ENCODE results near the gene RBM6.
A peak's percentile ranks its signal among the peaks of the same experiment; 100 is the strongest.
"Not testable (repeated sequence)": the region's sequence is repeated elsewhere in the genome, so short reads cannot be mapped to it uniquely, and the experiment has no call there.

RBM6 gene

DNA sequence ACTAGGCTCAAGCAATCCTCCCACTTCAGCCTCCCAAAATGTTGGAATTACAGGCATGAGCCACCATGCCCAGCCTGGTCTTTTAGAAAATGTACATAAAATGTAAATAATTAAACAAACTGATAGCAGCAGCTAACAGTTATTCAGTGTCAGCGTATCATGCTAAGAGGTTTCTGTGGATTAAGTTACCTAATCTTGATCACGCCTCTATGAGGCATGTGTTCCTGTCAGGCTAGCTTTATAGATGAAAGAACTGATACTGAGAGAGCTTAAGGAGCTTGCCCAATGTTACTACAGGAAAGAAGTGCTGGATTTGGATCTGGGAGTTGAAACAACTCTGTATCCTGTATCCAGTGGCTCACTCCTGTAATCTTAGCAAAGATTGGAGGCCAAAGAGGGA, 25.0 kb upstream of the RBM6 start:
- no peak for DNase-seq (ENCODE audit: low read depth)

DNA sequence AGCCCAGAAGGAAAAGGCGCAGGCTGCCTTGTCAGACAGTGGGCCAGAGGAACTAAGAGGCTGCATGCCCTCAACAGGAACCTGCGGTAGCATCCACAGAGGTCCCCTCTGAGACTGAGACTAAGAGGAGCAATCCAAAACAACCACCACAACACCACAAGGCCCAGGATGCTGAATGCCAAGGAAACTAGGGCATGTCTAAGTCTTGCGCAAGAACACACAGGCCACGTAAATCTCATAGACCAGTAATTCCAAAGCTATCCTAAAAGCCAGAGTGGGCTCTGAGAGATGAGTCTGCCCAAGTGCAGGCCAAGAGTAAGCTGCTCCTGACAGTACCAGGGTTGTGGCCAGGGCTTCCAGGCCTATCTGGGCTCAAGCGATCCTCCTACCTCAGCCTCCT, 23.3 kb upstream of the RBM6 start:
- DNase-seq (ENCODE audit: low read depth) = no peak

DNA sequence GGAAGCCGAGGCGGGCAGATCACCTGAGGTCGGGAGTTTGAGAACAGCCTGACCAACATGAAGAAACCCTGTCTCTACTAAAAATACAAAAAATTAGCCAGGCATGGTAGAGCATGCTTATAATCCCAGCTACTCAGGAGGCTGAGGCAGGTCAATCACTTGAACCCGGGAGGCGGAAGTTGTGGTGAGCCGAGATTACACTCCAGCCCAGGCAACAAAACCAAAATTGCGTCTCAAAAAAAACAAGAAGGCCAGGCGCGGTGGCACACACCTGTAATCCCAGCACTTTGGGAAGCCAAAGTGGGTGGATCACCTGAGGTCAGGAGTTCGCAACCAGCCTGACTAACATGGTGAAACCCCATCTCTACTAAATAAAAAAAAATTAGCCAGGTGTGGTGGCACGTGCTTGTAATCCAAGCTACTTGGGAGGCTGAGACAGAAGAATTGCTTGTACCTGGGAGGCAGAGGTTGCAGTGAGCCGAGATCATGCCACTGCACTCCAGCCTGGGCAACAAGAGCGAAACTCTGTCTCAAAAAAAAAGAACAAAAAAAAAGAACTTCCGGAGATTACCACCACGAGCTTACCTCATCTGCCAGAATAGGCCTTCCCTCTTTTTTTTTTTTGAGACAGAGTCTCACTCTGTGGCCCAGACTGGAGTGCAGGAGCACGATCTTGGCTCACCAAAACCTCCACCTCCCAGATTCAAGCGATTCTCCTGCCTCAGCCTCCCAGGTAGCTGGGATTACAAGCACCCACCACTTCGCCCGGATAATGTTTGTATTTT, 22.0 kb upstream of the RBM6 start:
- not testable (repeated sequence) for DNase-seq (ENCODE audit: low read depth)

DNA sequence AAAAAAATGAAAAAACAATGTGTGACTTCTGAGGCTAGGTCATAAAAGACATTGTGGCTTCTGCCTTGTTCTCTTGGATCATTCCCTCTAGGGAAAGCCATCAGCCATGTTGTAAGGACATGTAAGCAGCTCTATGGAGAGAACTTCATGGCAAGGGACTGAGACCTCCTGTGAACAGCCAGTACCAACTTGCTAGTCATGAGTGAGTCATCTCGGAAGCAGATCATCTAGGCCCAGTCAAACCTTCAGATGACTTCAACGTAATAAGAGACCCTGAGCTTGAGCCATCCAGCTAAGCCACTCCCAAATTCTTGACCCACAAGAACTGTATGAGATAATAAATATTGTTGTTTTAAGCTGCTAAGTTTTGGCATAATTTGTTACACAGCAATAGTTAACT, 15.3 kb upstream of the RBM6 start:
- DNase-seq (ENCODE audit: low read depth) = no peak

DNA sequence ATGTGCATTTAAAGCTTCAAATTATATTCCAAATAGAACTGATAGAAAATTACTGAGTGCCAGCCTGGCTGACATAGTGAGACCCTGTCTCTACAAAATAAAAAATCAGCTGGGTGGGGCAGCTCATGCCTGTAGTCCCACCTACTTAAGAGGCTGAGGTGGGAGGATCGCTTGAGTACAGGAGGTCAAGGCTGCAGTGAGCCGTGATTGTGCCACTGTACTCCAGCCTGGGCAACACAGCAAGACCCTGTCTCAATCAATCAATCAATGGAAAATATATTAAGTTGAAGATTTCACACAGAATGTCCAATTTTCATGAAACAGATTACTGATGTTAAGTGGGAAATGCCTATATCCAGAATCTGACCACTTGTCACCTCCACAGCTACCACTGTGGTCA, 14.5 kb upstream of the RBM6 start:
- no peak for DNase-seq (ENCODE audit: low read depth)

DNA sequence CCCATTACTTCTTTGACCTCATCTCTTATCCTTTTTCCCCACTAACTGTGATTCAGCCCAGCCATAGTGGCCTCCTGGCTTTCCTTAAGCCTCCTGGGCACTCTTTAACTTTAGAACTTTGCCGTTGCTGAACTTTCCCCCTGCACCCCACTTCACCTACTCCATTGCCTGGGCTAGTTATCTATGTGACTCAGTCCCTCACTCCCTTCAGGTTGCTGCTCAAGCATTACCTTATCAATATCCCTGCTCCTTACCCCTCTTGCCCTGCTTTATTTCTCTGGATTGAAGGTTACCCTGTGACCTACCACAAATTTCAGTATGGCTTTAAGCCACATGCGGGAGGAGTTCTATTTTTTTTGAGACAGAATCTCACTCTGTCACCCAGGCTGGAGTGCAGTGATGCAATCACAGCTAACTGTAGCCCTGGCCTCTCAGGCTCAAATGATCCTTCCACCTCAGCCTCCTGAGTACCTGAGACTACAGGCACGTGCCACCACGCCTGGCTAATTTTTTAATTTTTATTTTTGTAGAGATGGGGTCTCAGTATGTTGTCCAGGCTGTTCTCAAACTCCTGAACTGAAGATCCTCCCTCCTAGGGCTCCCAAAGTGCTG, 13.7 kb upstream of the RBM6 start:
- no peak for DNase-seq (ENCODE audit: low read depth)

DNA sequence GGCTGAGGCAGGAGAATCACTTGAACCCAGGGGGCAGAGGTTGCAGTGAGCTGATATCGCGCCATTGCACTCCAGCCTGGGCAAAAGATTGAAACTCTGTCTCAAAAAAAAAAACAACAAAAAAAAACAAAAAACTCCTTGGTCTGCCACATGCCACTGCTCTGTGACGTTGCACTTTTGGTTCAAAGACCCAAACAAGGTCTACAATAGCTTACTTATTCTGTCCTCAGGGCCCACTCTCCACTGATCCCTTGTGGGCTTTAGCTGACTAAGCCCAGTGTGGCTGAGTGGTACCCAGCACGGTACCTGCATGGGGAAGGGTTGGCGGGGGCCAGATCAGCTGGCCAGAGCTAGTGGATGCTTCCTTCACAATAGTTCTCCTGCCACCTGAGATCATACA, 12.2 kb upstream of the RBM6 start:
- no peak for DNase-seq (ENCODE audit: low read depth)

DNA sequence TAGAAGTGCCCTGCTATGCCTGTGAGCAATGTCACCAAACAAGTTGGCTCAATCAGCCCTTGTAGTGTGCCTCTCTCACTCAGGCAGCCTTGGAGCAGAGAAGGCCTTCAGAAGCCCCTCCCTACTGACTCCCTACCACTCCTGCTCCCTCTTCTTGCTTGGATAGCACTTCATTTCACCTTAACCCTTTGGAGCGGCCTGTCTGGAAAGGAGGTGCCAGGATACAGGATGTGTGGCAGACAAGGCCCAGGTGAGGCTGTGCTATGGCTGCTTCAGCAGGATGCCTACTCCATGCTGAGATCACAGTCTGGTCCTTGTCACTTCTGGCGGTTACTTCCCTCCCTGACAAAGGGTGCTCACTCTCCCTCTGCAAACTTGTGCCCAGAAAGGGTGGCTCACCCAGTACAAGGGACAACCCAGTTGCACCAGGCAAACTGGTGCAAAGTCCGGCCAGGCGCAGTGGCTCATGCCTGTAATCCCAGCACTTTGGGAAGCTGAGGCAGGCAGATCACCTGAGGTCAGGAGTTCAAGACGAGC, 11.4 kb upstream of the RBM6 start:
- no peak for DNase-seq (ENCODE audit: low read depth)

DNA sequence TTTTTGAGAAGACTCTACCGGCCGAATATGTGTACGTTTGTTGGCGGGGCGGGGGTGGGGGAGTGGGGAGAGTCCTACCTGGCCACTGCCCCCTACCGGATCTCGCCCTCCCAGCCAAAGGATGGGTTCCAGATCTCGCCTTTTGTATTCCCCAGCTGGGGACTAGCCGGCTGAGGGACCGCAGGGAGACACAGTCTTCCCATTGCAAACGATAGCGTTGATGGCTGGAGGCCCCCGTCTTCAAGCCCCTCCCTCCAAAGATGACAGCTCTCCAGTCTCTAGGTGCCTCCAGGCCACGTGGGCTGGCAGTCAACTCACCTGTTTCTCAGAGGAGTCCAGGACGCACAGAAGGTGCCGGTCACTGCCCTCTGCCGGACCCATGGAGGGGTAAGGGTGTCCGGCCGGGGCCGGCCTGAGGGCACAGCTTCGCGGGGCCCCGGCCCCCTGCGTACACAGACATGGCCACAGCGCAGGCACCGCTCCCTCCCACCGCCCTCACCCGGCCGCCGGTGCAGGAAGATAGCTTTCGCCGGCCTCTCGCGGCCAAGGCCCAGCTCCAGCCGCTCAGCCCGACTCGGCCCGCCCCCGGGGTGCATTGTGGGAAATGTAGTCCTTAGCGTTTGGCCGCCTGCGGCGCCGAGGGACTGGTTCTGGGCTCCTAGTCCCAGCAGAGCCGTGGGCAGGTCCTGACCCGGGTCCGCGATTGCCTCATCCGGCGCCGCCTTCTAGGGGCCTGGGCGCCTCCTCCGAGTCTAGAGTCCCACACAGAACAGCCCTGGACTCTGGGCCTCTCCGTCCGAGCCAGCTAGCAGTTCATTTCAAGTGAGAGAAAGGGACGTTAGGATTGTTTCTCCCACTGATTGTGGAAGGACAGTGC, 10.4 kb upstream of the RBM6 start, which contains the start of gene MON1A:
TSS of gene MON1A (minus strand) at position 521 of the 877 bp plus-strand sequence. CDS start 16,465 bp downstream, outside the sequence.
- peak; percentile 81 for DNase-seq (ENCODE audit: low read depth)

DNA sequence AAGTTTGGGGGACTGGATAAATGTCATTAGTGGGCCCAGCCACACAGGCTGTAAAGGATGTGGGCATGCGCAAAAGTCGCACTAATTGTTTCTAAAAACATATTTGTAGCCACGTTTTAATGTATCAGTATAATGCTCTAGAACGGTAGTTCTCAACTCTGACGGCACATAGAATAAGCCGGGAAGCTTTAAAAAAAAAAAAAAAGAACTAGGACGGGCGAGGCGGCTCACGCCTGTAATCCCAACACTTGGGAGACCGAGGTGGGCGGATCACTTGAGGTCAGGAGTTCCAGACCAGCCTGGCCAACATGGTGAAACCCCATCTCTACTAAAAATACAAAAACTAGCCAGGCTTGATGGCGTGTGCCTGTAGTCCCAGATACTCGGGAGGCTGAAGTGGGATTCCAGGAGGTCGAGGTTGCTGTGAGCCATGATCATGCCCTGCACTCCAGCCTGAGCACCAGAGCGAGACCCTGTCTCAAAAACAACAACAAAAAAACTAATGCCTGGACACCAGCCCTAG, 9.7 kb upstream of the RBM6 start:
- no peak for DNase-seq (ENCODE audit: low read depth)

DNA sequence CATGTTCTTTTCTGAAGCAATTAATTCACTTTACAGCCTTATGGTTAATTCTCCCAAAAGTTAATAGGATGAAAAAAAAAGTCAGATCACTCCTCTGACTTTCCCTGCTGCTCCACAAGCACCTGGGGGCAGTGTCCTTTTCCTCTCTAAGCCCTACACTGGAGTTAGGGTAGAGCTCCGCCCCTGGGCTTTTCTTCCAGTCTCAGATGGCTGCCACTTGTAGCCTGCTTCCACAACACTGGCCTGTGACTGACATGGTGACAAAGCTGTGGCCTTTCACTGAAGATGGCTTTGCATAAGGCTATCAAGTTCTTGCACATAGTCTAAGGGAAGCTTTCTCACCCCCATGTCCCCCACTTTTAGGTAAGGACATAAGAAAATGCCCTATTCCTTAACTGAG, 9.0 kb upstream of the RBM6 start:
- DNase-seq (ENCODE audit: low read depth) = no peak

DNA sequence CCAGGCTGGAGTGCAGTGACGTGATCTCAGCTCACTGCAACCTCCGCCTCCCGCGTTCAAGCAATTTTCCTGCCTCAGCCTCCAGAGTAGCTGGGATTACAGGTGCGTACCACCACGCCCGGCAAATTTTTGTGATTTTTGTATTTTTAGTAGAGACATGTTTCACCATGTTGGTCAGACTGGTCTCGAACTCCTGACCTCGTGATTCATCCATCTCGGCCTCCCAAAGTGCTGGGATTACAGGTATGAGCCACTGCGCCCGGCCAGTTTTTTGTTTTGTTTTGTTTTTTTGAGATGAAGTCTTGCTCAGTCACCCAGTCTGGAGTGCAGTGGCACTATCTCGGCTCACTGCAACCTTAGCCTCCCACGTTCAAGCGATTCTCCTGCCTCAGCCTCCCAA, 7.7 kb upstream of the RBM6 start:
- not testable (repeated sequence) for DNase-seq (ENCODE audit: low read depth)

DNA sequence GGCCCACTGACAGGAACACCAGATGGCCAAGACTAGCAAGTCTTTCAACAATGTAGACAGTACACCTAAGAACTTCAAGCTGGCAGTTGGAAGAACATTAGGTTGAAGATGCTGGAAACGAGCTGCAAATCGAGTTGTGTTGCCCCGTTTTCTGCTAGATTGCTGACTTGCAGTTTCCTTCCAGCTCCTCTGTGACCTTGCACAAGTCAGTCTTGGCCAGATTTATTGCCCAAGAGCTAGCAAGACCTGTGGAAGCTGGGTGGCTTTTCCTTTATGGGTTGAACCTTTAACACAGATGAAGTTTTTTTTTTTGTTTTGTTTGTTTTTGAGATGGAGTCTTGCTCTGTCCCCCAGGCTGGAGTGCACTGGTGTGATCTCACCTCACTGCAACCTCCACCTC, 2.9 kb upstream of the RBM6 start:
- no peak for DNase-seq (ENCODE audit: low read depth)

DNA sequence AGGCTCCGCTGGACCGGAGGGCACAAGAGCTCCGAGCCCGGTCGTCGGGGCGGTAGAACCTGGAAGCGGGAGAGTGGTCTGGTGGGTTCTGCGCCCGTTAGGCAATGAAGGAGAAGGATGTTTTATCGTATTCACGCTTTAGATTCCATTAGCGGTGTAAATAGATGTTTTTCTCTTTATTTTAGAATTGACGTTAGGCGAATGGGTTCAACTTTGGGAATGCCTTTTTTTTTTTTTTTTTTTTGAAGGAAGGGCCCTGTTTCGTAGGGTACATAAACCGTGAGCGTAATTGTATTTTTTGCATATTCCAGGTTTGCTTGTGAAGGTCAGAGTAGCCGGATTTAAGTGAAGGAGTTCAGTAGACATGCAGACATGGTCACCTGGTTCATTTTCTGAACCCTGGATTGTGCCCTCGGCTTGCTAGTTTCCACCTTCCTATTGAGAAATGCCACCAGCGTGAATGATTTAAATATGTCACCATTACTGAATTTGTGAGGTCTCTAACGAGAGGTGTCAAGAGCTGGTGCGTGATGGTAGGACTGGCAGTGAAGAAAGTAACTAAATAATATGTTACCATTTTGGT, 808 bp downstream of the RBM6 start:
- no peak for DNase-seq (ENCODE audit: low read depth)

DNA sequence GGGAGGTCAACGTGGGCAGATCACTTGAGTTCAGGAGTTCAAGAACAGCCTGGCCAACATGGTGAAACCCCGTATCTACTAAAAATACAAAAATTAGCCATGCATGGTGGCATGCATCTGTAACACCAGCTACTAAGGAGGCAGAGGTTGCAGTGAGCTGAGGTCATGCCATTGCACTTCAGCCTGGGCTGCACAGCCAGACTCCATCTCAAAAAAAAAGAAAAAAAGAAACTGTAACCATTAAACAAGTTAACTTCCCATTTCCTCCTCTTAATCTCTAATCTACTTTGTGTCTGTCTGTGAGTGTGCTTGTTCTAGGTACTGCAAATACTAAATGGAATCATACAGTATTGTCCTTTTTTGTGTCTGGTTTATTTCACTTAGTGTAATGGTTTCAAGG, 2.7 kb downstream of the RBM6 start:
- DNase-seq (ENCODE audit: low read depth) = no peak

DNA sequence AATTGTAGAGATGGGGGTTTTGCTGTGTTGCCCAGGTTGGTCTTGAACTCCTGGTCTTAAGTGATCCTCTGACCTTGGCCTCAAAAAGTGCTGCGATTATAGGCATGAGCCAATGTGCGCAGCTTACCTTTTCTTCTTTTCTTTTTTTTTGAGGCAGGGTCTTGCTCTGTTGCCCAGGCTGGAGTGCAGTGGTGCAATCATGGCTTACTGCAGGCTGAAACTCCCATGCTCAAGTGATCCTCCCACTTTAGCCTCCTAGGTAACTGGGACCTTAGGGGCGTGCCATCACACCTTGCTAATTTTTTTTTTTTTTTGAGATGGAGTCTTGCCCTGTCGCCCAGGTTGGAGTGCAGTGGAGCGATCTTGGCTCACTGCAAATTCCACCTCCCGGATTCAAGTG, 13.0 kb downstream of the RBM6 start:
- DNase-seq (ENCODE audit: low read depth) = no peak

DNA sequence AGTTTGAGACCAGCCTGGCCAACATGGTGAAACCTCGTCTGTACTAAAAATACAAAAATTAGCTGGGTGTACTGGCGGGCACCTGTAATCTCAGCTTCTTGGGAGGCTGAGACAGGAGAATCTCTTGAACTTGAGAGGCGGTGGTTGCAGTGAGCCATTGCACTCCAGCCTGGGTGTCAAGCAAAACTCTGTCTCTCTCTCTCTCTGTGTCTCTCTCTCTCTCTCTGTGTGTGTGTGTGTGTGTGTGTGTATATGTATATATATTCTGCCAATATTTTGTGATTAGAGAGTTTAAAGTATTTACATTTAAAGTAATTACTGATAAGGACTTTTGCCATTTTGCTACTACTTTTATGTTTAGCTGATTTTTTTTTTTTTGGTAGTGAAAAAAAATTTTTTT, 15.7 kb downstream of the RBM6 start:
- DNase-seq (ENCODE audit: low read depth) = no peak

DNA sequence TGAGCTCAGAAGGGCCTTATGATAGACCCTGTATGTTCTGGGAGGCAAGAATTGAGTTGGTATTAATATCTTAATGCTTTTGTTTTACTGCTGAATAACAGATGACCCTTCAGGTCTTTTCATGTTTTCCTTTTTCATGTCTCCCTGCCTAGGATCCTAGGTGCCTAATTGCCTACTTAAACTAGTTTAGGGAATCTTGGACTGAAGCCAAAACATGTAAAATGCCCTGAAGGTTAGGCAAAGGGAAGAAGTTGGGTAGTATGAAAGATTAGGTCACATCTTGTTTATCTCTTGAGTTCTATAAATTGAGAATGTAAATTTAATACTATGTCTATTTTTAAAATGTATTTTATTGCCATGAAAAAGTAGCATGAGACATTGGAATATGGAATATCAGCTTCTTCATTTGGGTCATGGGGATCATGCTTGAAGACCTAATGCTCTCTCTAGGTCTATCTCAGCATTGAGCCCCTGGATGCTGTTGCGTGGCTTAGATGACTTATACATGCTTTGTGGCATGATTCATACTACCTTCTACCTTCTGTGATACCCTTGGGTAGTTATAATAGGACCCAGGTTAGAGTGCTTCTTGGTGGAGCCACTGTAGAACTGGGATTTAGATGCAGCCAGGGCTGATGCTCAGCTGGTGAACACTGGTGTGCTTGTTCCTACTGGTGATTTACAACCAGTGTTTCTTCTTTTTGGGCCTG, 26.4 kb downstream of the RBM6 start:
- no peak for DNase-seq (ENCODE audit: low read depth)

DNA sequence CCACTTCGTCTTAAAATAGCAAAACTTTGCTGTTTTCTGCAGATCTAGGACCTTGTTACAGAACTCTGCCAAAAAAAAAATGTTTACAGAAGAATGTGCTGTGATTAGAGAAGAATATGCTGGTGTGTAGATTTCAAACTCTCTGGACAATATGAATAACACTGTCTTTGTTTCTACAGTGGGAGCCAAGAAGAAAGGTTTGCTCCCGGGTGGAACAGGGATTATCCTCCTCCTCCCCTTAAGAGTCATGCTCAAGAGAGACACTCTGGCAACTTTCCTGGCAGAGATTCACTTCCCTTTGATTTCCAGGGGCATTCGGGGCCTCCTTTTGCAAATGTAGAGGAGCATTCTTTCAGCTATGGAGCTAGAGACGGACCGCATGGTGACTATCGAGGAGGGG, 27.3 kb downstream of the RBM6 start:
- no peak for DNase-seq (ENCODE audit: low read depth)

DNA sequence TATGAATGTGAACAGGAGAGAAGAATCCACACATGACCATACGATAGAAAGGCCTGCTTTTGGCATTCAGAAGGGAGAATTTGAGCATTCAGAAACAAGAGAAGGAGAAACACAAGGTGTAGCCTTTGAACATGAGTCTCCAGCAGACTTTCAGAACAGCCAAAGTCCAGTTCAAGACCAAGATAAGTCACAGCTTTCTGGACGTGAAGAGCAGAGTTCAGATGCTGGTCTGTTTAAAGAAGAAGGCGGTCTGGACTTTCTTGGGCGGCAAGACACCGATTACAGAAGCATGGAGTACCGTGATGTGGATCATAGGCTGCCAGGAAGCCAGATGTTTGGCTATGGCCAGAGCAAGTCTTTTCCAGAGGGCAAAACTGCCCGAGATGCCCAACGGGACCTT, 28.4 kb downstream of the RBM6 start:
- DNase-seq (ENCODE audit: low read depth) = no peak

DNA sequence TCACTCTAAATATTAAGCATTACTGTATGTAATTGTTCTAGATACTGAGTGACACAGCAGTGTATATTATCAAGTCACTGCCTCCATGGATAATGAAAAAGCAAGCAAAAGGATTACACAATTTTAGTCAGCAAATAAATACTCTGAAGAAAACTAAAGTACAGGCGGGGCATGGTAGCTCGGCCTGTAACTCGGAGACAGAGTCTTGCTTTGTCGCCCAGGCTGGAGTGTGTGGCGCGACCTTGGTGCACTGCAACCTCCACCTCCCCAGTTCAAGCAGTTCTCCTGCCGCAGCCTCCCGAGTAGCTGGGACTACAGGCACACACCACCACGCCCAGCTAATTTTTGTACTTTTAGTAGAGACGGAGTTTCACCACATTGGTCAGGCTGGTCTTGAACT, 32.7 kb downstream of the RBM6 start:
- no peak for DNase-seq (ENCODE audit: low read depth)
